GM12878 (cell line): ENCODE results near the gene ZNF101. TPM values are rescaled to one million over a fixed set of nuclear protein-coding genes. Genes with fewer than 3 reads are reported as not detected.

Source experiments
- ATAC-seq: fragments of 200-7000 bp; cut with Tn5 transposase; 3 replicates; pipeline ENCODE4 v1.9.1; 2020; ENCODE audit warnings: mild to moderate bottlenecking, moderate library complexity
- BruUV-seq: library from RNA; stranded (reverse); fragments of 400-500 nt; replicated peaks from 2 replicates; lab custom pipeline; 2021; lab: Mats Ljungman, UMichigan
- CTCF ChIA-PET: fragments of 300-600 bp; sonication (Branson Sonifier 250); formaldehyde crosslinking; extraction: SDS; loops from one replicate; lab custom pipeline; 2021; ENCODE audit warnings: inconsistent platforms; lab: Yijun Ruan, JAX
- POLR2A ChIA-PET: fragments of 350-600 bp; formaldehyde crosslinking; extraction: SDS; loops from one replicate; lab custom pipeline; 2021; ENCODE audit warnings: inconsistent platforms; lab: Charles Lee
- RAD21 ChIA-PET: fragments of 300-600 bp; sonication (Branson Sonifier 250); formaldehyde crosslinking; loops from one replicate; lab custom pipeline; 2023; ENCODE audit warnings: antibody characterized with exemption; ENCODE audit not compliant: unreplicated experiment; lab: Charles Lee
- SMC1A ChIA-PET: fragments of 300-600 bp; sonication (Branson Sonifier 250); formaldehyde crosslinking; loops from one replicate; lab custom pipeline; 2023; ENCODE audit not compliant: unreplicated experiment, uncharacterized antibody; lab: Charles Lee
- DNase-seq: peaks from one replicate; pipeline ENCODE4 v3.0.0-alpha.2; 2011; ENCODE audit warnings: low read depth, low spot score
- FAIRE-seq: peaks from 3 replicates; lab custom pipeline; 2011; peaks lifted over from hg19 to GRCh38; lab: Jason Lieb, UNC
- H2AFZ ChIP-seq: 2 replicates; pipeline ENCODE4 v1.6.0; 2011; ENCODE audit warnings: low read depth, low read length, control low read depth; ENCODE audit not compliant: control insufficient read depth
- H3K27ac ChIP-seq: 2 replicates; pipeline ENCODE4 v1.5.1; 2011; ENCODE audit warnings: control low read depth; ENCODE audit not compliant: control insufficient read depth, insufficient read depth
- H3K27me3 ChIP-seq, 2 experiments: replicated peaks in 1 of 2; 2 replicates each; pipeline versions ENCODE4 v1.6.0 to v1.6.1; 2011; ENCODE audit warnings: low read length in 1 of 2; ENCODE audit not compliant: control insufficient read depth in 2 of 2, insufficient read depth in 2 of 2
- H3K36me3 ChIP-seq, 2 experiments: 2 replicates each; pipeline ENCODE4 v1.5.1; 2011; ENCODE audit warnings: low read length in 1 of 2; ENCODE audit not compliant: control insufficient read depth in 2 of 2, insufficient read depth in 2 of 2
- H3K4me1 ChIP-seq: 2 replicates; pipeline ENCODE4 v1.6.1; 2011; ENCODE audit warnings: mild to moderate bottlenecking, low read length, moderate library complexity, mixed read lengths; ENCODE audit not compliant: control insufficient read depth, insufficient read depth
- H3K4me2 ChIP-seq: 2 replicates; pipeline ENCODE4 v1.6.0; 2011; ENCODE audit warnings: control low read depth; ENCODE audit not compliant: control insufficient read depth, insufficient read depth
- H3K4me3 ChIP-seq: fragments of 200-600 bp; sonication (generic); 2 replicates; pipeline ENCODE4 v1.5.1; 2016
- H3K79me2 ChIP-seq: 2 replicates; pipeline ENCODE4 v1.6.0; 2011; ENCODE audit warnings: low read length; ENCODE audit not compliant: control insufficient read depth, insufficient read depth
- H3K9ac ChIP-seq: 2 replicates; pipeline ENCODE4 v1.8.0; 2011; ENCODE audit warnings: low read length, control low read depth, mixed read lengths; ENCODE audit not compliant: control insufficient read depth, insufficient read depth
- H3K9me3 ChIP-seq: replicated peaks from 3 replicates; pipeline ENCODE4 v1.5.1; 2011; ENCODE audit warnings: mild to moderate bottlenecking, low read length; ENCODE audit not compliant: control insufficient read depth, insufficient read depth
- H4K20me1 ChIP-seq: 2 replicates; pipeline ENCODE4 v1.6.0; 2011; ENCODE audit not compliant: control insufficient read depth, insufficient read depth
- CTCF ChIP-seq, 3 experiments: IDR thresholded peaks in 2 of 3; conservative IDR thresholded peaks in 1 of 3; 2 replicates each; pipeline ENCODE4 v1.5.1; 2011; ENCODE audit warnings: low read depth in 3 of 3, low read length in 3 of 3, mild to moderate bottlenecking in 3 of 3, control low read depth in 2 of 3, moderate library complexity in 2 of 3, inconsistent platforms in 1 of 3, mixed read lengths in 1 of 3; ENCODE audit not compliant: control insufficient read depth in 2 of 3, insufficient read depth in 1 of 3; ENCODE audit errors: extremely low read depth in 1 of 3
- FOS ChIP-seq: IDR thresholded peaks from 3 replicates; pipeline ENCODE4 v1.6.1; 2011; ENCODE audit warnings: borderline replicate concordance; ENCODE audit not compliant: insufficient read length; ENCODE audit errors: extremely low read depth
- MEF2B ChIP-seq: fragments of 450-650 bp; IDR thresholded peaks from 2 replicates; pipeline ENCODE4 v1.6.1; 2018; ENCODE audit warnings: mild to moderate bottlenecking, moderate library complexity; ENCODE audit not compliant: partially characterized antibody, poor library complexity, severe bottlenecking
- MTA3 ChIP-seq: IDR thresholded peaks from 2 replicates; pipeline ENCODE4 v1.6.1; 2012; ENCODE audit warnings: low read length, inconsistent platforms, borderline replicate concordance
- SP1 ChIP-seq: IDR thresholded peaks from one replicate; pipeline ENCODE4 v1.6.1; 2011; ENCODE audit warnings: low read depth, low read length
- ZZZ3 ChIP-seq: IDR thresholded peaks from 2 replicates; pipeline ENCODE4 v1.6.1; 2011; ENCODE audit warnings: low read depth; ENCODE audit not compliant: control insufficient read depth, insufficient read length
- WGBS: methylation state at CpG from one replicate; pipeline ENCODE4 v1.1.6; 2016; ENCODE audit warnings: low lambda C conversion rate; ENCODE audit not compliant: insufficient replicate concordance, insufficient coverage; ENCODE audit errors: missing lambda C conversion rate; 5-methylcytosine and 5-hydroxymethylcytosine counted together
- in situ Hi-C: fragments of 300-500 bp; cut with MboI; formaldehyde crosslinking; loops from 9 replicates; pipeline ENCODE4 v1.14.3; 2018; ENCODE audit warnings: mixed read lengths
- intact Hi-C: fragments of 100-400 bp; cut with micrococcal nuclease; formaldehyde crosslinking; loops from one replicate; pipeline ENCODE4 v1.14.2; 2022; ENCODE audit not compliant: unreplicated experiment
- polyA plus RNA-seq, 11 experiments: library from polyadenylated mRNA; depleted of rRNA in 4 of 11; unstranded in 6 of 11; stranded (reverse) in 5 of 11; fragments of >200 nt; fragmentation: Nextera tagmentation in 4 of 11; fragmentation: Illumina TruSeq in 1 of 11; extraction: Ambion mirVana in 4 of 11; extraction: Trizol in 1 of 11; gene quantifications; 1 replicate in 1 of 11; 2 replicates in 10 of 11; pipeline versions ENCODE4 v1.2.1 to v1.2.3, GENCODE V29; 2011 to 2016; ENCODE audit warnings: inconsistent platforms in 2 of 11, missing spikeins in 2 of 11, low read depth in 1 of 11
- total RNA-seq, 4 experiments: library from RNA; depleted of rRNA in 3 of 4; stranded (reverse); fragments of >200 nt in 3 of 4; fragmentation: Illumina TruSeq in 1 of 4; extraction: Trizol in 1 of 4; gene quantifications; 2 replicates each; pipeline versions ENCODE4 v1.2.1 to v1.2.3, GENCODE V29; 2013 to 2021
- TF ChIP-seq, protein P1 (sequence below): fragments of 450-650 bp; IDR thresholded peaks from 2 replicates; pipeline ENCODE4 v1.6.1; 2017; ENCODE audit warnings: mild to moderate bottlenecking, moderate library complexity

The ZNF101 gene
- total and polyA plus RNA-seq, 10 of the 15 experiments (the other 5 are each of a cell fraction or from before 2014, with no cell fraction given), result 15.2 to 40.5 (median 19.8) TPM

- ChIA-PET SMC1A (interaction anchor here (1.4 to 1.5 kb wide), 2 partner anchors 10 to 26 kb away, joined by 3 to 6 read pairs; no protein-coding TSS in a partner anchor), RAD21 (interaction anchor here (0.7 kb wide), 1 partner anchor 91 kb away, joined by 3 read pairs; no protein-coding TSS in a partner anchor), POLR2A (interaction anchor here (0.7 to 1.2 kb wide), 2 partner anchors 15 to 88 kb away, joined by 3 to 5 read pairs; no protein-coding TSS in a partner anchor), CTCF (interaction anchor here (0.8 to 1.0 kb wide), 2 partner anchors 17 to 91 kb away, joined by 3 read pairs; no protein-coding TSS in a partner anchor)
- TF ChIP-seq MEF2B (no peak), SP1 (no peak), ZZZ3 (no peak), MTA3 (no peak), FOS (no peak)
- in situ Hi-C loops, result no loop called here
- Histone ChIP-seq H3K4me1 (0 out of 2 replicates have a peak, but pooled peaks cover 5% of the 10 kb centered on the region), H3K27ac (no peak overlapping the region), H3K36me3 (no peaks in the 10 kb centered on the region; a peak in 2 of 4 replicates), H3K9ac (no peak overlapping the region), H3K27me3 (no peaks in the 10 kb centered on the region), H3K4me3 (no peak overlapping the region), H3K9me3 (no peaks in the 10 kb centered on the region), H3K79me2 (no peaks in the 10 kb centered on the region), H2AFZ (no peak overlapping the region), H4K20me1 (no peaks in the 10 kb centered on the region), H3K4me2 (no peak overlapping the region)
- no TSS peak for BruUV-seq
- intact Hi-C loops, result no loop called here
- FAIRE-seq, result no peak
- WGBS, result 99% methylated on average over 4 of the region's 5 CpGs
- DNase-seq, result no peak
- ATAC-seq, result no peak
Measured at GRCh38 chr19:19623383-19623782, 45.3 kb upstream of the ZNF101 start.

DNA sequence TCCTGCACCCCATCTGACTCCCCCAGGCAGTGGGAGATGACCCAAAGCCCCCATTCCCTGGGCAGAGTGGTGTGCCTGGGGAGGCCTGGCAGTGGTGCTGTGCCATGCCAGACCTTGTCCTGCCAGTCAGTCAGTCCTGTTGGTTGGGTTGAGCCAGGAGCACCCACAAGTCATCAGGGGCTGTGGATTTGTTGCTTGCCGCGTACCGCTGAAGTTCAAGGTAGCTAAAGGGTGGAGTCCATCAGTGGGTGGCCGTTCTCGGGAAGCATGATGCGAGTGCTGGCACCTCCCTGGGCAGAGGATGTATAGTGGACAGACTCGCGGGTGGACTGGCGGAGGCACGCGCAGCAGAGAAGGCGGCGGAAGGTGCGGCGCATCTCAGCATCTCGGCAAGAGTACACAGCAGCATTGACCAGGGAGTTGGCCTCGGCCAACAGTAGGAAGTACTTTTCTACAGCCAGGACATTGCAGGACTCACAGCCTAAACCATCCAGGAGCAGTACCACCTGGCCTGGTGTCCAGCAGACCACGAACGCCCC is 44.5 kb upstream of the ZNF101 start:
- Histone ChIP-seq H3K4me2 (no peak overlapping the region), H3K4me1 (0 out of 2 replicates have a peak, but pooled peaks cover 5% of the 10 kb centered on the region), H3K4me3 (no peak overlapping the region), H3K27me3 (no peaks in the 10 kb centered on the region), H3K79me2 (no peaks in the 10 kb centered on the region), H3K9ac (no peak overlapping the region), H4K20me1 (no peaks in the 10 kb centered on the region), H3K9me3 (no peaks in the 10 kb centered on the region), H3K36me3 (no peaks in the 10 kb centered on the region; a peak in 2 of 4 replicates), H2AFZ (no peak overlapping the region), H3K27ac (no peak overlapping the region)
- ChIA-PET CTCF (interaction anchor here (1.0 kb wide), 2 partner anchors 18 to 69 kb away, joined by 3 to 4 read pairs; no protein-coding TSS in a partner anchor), RAD21 (interaction anchor here (0.6 kb wide), 1 partner anchor 92 kb away, joined by 3 read pairs; no protein-coding TSS in a partner anchor), SMC1A (interaction anchor here (0.6 to 1.5 kb wide), 2 partner anchors 16 to 27 kb away, joined by 3 read pairs; no protein-coding TSS in a partner anchor), POLR2A (no interaction called here)
- ATAC-seq (no peak), DNase-seq (no peak), FAIRE-seq (no peak)
- intact Hi-C loops (no loop called here), in situ Hi-C loops (no loop called here)
- BruUV-seq, result no TSS peak
- WGBS, result 98% methylated on average over 19 of the region's 19 CpGs
- TF ChIP-seq CTCF (IDR thresholded peaks at IDR 0.05 in 2 of 3, conservative IDR thresholded peaks at IDR 0.05 in 1 of 3; ENCODE audit: control insufficient read depth in 2 of 3, extremely low read depth in 1 of 3, insufficient read depth in 1 of 3, low read depth in 3 of 3, low read length in 3 of 3), result 0 out of 6 replicates have a peak, but pooled peaks of 1 of the 3 experiments have one; percentile 1
- TF ChIP-seq, protein P1, sequence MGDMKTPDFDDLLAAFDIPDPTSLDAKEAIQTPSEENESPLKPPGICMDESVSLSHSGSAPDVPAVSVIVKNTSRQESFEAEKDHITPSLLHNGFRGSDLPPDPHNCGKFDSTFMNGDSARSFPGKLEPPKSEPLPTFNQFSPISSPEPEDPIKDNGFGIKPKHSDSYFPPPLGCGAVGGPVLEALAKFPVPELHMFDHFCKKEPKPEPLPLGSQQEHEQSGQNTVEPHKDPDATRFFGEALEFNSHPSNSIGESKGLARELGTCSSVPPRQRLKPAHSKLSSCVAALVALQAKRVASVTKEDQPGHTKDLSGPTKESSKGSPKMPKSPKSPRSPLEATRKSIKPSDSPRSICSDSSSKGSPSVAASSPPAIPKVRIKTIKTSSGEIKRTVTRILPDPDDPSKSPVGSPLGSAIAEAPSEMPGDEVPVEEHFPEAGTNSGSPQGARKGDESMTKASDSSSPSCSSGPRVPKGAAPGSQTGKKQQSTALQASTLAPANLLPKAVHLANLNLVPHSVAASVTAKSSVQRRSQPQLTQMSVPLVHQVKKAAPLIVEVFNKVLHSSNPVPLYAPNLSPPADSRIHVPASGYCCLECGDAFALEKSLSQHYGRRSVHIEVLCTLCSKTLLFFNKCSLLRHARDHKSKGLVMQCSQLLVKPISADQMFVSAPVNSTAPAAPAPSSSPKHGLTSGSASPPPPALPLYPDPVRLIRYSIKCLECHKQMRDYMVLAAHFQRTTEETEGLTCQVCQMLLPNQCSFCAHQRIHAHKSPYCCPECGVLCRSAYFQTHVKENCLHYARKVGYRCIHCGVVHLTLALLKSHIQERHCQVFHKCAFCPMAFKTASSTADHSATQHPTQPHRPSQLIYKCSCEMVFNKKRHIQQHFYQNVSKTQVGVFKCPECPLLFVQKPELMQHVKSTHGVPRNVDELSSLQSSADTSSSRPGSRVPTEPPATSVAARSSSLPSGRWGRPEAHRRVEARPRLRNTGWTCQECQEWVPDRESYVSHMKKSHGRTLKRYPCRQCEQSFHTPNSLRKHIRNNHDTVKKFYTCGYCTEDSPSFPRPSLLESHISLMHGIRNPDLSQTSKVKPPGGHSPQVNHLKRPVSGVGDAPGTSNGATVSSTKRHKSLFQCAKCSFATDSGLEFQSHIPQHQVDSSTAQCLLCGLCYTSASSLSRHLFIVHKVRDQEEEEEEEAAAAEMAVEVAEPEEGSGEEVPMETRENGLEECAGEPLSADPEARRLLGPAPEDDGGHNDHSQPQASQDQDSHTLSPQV, result no peak
